Measurements from ENCODE around the gene TFR2.

- TF ChIP-seq EZH2phosphoT487 (IDR thresholded peaks at IDR 0.05; ENCODE audit: borderline replicate concordance) (no peak), CTCF (conservative IDR thresholded peaks at IDR 0.05; ENCODE audit: low read length) (no peak)
Measured at GRCh38 chr7:100570954-100571828, 70.2 kb downstream of the TFR2 start.
